GM18909 (cell line): ENCODE data around the gene CBFA2T3.

Source experiments
- ATAC-seq: cut with Tn5 transposase; IDR thresholded peaks from one replicate; pipeline ENCODE4 v1.9.1; 2021; ENCODE audit warnings: mild to moderate bottlenecking; ENCODE audit not compliant: unreplicated experiment, poor library complexity

CBFA2T3 gene

GRCh38 chr16:88884569-88885271 lies 92.3 kb downstream of the CBFA2T3 start:
- ATAC-seq = no peak

GRCh38 chr16:88883946-88884345 lies 93.1 kb downstream of the CBFA2T3 start:
- no peak for ATAC-seq

DNA sequence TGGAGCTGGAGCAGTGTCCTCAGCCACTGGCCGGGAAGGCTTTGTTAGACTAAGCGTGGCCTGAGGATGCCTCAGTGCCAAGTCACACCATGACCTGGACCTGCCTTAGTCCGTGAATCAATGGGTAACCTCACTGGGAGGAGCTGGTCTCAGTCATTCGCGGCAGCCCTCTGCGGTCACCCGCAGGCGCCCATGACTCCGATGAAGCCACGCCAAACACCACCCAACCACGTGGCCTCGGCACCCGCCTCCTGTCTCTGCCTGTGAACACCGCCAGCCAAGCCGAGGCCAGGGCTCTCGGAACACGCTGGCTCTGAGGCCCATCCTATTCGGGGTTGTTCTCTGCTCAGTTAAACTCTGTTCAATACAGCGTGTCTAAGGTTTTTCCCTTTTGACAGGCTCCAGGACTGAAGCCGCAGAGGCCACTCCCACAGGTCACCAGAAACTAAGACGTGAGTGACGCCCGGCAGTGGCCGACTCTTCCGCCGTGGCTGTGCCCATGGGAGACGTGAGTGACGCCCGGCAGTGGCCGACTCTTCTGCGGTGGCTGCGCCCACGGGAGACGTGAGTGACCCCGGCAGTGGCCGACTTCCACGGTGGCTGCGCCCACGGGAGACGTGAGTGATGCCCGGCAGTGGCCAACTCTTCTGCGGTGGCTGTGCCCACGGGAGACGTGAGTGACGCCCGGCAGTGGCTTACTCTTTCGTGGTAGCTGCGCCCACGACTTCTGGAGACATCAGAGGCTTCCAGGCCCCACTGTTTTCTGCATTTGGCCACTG lies 93.7 kb downstream of the CBFA2T3 start:
- no peak for ATAC-seq

GRCh38 chr16:88882358-88883030 lies 94.5 kb downstream of the CBFA2T3 start:
- ATAC-seq = no peak

- no peak for ATAC-seq
These were observed 95.2 kb downstream of the CBFA2T3 start for GRCh38 chr16:88881675-88882357.

GRCh38 chr16:88881007-88881615 lies 95.9 kb downstream of the CBFA2T3 start:
- ATAC-seq = no peak

- no peak for ATAC-seq
These were observed 96.6 kb downstream of the CBFA2T3 start for GRCh38 chr16:88880226-88881006.

- no peak for ATAC-seq
These were observed 97.3 kb downstream of the CBFA2T3 start for GRCh38 chr16:88879788-88880055.

DNA sequence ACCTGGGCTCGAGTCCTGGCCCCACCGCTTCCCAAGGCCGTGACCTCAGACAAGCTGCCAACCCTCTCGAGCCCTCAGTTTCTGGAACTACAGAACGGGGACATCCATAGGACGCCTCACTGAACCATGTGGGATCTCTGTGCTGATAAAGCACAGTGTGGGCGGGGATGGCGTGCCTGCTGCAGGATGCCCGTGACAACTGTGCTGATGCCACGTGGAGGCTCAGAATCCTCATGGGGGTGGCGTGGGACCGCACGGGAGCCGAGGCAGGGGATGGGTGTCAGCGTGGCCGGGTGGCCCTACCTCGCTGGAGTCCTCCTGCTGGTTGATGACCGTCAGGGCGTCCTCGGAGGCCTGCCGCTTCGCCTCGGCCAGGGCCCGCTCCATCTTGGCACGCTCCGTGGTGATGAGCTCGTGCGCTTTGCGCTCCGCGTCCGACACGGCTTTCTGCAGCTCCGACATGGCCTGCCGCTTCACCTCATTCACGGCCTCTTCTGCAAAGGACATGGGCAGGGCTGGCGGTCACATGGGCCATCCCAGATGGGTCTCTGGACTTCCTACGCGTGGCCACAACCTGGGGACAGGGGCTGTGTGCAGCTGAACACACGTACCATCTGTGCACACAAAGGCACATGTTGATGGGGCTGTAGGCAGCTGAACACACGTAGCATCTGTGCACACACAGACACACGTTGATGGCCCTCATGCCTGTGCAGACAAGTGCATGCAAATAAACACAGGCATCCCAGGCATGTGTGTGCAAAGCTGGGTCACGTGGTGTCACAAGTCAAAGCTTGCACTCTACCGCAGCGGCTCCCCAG lies 97.8 kb downstream of the CBFA2T3 start:
- ATAC-seq = no peak

- ATAC-seq = no peak
These were observed 98.7 kb downstream of the CBFA2T3 start for GRCh38 chr16:88878356-88878755.

- ATAC-seq = no peak
These were observed 99.3 kb downstream of the CBFA2T3 start for GRCh38 chr16:88877564-88878289.

DNA sequence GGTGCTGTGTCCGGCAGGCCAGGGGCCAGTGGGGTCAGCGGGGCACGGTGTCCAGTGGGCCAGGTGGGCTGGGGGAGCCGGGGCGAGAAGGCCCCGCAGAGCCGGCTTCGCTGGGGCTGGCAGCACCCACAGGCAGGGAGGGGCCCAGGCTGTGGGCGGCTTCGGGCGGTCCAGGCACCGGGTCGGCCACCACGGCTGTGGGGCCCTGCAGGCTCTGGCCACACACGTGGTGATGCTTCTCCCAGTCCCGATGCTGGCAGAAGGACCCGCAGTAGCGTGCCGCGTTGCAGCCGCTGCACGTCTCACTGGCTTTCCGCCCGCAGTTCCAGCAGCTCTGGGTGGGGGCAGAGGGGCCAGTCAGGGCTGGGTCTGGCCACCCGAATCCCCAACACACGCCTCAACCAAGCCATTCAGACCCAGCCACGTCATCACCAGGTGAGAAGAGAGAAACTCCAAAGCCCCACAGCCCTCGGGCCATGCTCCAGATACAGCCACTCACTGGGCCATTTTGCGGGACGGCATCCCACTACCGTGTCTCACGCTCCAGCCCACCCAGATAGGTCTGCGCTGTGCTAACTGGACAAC lies 100.0 kb downstream of the CBFA2T3 start:
- ATAC-seq = no peak

GRCh38 chr16:88875703-88876234 lies 101.2 kb downstream of the CBFA2T3 start:
- ATAC-seq = no peak

DNA sequence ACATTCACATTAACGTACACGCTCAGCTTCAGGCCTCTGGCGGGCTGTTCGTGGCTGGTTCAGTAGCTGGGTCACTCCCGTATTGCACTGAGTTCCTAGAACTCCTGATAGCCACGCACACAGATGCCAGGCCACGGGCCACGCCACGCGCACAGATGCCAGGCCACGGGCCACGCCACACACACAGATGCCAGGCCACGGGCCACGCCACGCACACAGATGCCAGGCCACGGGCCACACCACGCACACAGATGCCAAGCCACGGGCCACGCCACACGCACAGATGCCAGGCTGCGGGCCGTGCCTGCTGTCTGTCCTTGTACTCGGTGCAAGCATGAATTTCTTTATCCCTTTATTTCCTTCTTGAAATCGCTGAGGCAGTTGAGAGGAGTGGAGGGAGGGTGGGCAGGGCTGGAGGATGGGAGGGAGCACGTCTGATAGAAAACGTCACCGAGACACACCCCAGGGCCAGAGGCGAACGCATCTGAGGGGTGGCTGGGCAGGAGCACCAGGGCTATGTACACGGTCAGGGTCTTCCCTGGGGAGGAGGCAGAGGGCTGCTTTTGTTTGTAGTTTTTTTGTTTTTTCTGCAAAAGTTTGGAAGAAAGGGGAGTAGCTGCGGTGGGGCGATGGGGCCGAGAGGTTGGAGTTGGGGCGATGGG lies 101.9 kb downstream of the CBFA2T3 start:
- no peak for ATAC-seq

- ATAC-seq = no peak
These were observed 104.2 kb downstream of the CBFA2T3 start for GRCh38 chr16:88872650-88873331.

GRCh38 chr16:88871730-88872416 lies 105.1 kb downstream of the CBFA2T3 start:
- ATAC-seq = no peak
